ENCODE measurements around the gene RAPGEF2.

- TF ChIP-seq CTCF (conservative IDR thresholded peaks at IDR 0.05; ENCODE audit: low read depth, low read length) (no peak), EZH2 (IDR thresholded peaks at IDR 0.05; ENCODE audit: low read length, unreplicated experiment) (no peak), EZH2phosphoT487 (IDR thresholded peaks at IDR 0.05; ENCODE audit: borderline replicate concordance, low read length) (no peak)
These were observed 75.3 kb downstream of the RAPGEF2 start for GRCh38 chr4:159178151-159178546.
